GM18517 (cell line): ENCODE results near the gene TBL3.

Experiments
- ATAC-seq: cut with Tn5 transposase; IDR thresholded peaks from one replicate; pipeline ENCODE4 v1.9.1; 2021; ENCODE audit warnings: mild to moderate bottlenecking, moderate library complexity; ENCODE audit not compliant: unreplicated experiment

The TBL3 gene

GRCh38 chr16:1981398-1981836 is 9.6 kb downstream of the TBL3 start, which contains the start of gene NOXO1:
Gene NOXO1, minus strand, starts transcription at chr16:1981469. Its CDS starts 290 bp downstream, at chr16:1981179.
- ATAC-seq = no peak

GRCh38 chr16:1982013-1982433 is 10.2 kb downstream of the TBL3 start:
- ATAC-seq = no peak

GRCh38 chr16:1982991-1983543 is 11.2 kb downstream of the TBL3 start:
- no peak for ATAC-seq

GRCh38 chr16:1983544-1984346 is 11.9 kb downstream of the TBL3 start, which contains the start of gene GFER:
Gene GFER, plus strand, starts transcription at chr16:1984193. Its CDS starts 26 bp downstream, at chr16:1984219.
- peak; percentile 68 for ATAC-seq

- ATAC-seq = peak; percentile 3
These were observed 12.7 kb downstream of the TBL3 start for GRCh38 chr16:1984347-1985225.

GRCh38 chr16:1985466-1986150 is 13.8 kb downstream of the TBL3 start:
- ATAC-seq = no peak

- no peak for ATAC-seq
These were observed 15.3 kb downstream of the TBL3 start for GRCh38 chr16:1987198-1987597.

GRCh38 chr16:1989209-1990100 is 17.6 kb downstream of the TBL3 start, which contains the start of gene SYNGR3:
Gene SYNGR3, plus strand, starts transcription at chr16:1989970. Its CDS starts 133 bp downstream, at chr16:1990103.
- no peak for ATAC-seq

GRCh38 chr16:1990101-1990350 is 18.2 kb downstream of the TBL3 start:
- ATAC-seq = no peak

- ATAC-seq = peak; percentile 14
These were observed 18.7 kb downstream of the TBL3 start for GRCh38 chr16:1990351-1991134.

GRCh38 chr16:1991135-1991551 is 19.3 kb downstream of the TBL3 start:
- ATAC-seq = peak; percentile 43

GRCh38 chr16:1991588-1991947 is 19.7 kb downstream of the TBL3 start:
- peak; percentile 22 for ATAC-seq

GRCh38 chr16:1991948-1992703 is 20.3 kb downstream of the TBL3 start:
- peak; percentile 36 for ATAC-seq

GRCh38 chr16:1992704-1993317 is 21.0 kb downstream of the TBL3 start:
- no peak for ATAC-seq

GRCh38 chr16:1993731-1994131 is 21.9 kb downstream of the TBL3 start:
- ATAC-seq = no peak

GRCh38 chr16:1997494-1998359 is 25.9 kb downstream of the TBL3 start:
- no peak for ATAC-seq

- no peak for ATAC-seq
These were observed 26.5 kb downstream of the TBL3 start for GRCh38 chr16:1998360-1998835.
